ENCODE data around the gene ACTR1B. TPM values are rescaled to one million over a fixed set of nuclear protein-coding genes. Genes with fewer than 3 reads are reported as not detected.
"Not testable (repeated sequence)": the region's sequence is repeated elsewhere in the genome, so short reads cannot be mapped to it uniquely, and the experiment has no call there.

Gene ACTR1B
- total RNA-seq, 4 donors from 2014 or later, result 47.3 to 82.3 (median 78.4) TPM

DNA sequence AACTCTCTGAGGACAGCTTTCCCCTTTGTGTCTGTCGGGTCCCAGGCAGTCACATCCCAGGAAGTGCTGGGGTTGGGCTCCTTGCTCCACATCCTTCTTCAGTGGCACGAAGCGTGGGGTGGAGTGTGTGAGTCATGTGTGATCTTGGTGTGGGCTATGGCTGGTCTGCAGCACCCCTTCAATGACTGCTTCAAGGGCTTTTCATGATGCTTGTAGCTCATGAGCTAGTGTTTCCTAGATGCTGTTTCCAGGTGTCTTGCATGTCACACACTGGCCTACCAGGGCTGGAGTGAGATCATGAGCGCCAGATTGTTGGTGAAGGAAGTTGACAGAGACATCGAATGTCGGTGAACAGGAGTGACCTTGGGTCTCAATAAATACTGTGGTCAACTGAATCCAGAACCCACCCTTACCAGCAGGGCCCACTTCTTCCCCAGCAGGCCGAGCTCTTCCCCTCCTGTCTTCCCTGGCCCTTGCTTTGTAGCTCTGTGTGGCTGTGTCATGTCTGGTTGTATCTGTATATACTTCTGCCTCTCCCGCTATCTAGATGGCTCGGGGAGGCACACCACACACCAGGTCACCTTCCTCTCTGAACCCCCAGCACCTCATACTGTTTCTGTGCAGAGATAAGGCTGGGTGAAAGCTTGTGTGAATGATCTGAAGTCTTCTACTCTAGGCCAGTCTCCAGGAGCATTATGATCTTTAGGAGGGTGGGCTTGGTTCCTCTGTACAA is 9.5 kb upstream of the ACTR1B start:
- no peak overlapping the region for H3K4me3 ChIP-seq (ENCODE audit: low read depth, poor library complexity, severe bottlenecking)
- DNase-seq (ENCODE audit: low spot score in 2 of 2), result no peak
- intact Hi-C loops (cut with DNase I; ENCODE audit: low total_unique reads), result no loop called here
- 87 to 90% methylated on average over 9 of the region's 9 CpGs for WGBS, 2 donors
- TF ChIP-seq CTCF (IDR thresholded peaks at IDR 0.05) (no peak), POLR2A (IDR thresholded peaks at IDR 0.05) (no peak)

DNA sequence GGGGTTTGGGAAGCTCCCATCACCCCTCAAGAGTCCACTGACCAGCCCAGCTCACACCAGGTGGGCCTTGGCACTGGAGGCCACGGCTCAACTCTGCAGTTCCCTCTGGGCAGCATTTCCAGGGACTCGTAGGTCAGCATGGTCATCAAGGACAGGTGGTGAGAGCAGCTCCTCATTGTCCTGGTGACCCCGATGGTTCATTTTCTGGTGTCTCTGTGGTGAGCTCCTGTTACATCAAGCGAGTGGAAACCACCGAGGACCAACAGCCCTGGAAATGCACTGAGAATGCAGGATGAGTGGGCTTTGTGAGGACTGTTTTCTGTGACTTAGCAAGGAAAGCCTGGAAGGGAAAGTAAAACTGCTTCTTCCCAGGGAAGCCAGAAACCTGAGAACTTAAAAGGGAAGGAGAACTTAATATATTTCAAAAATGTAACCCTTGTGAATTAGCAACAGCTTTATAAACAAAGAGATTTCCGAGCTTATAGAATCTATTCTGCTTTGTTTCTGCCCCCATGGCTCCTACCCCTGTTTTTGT is 8.8 kb upstream of the ACTR1B start:
- H3K4me3 ChIP-seq (ENCODE audit: low read depth, poor library complexity, severe bottlenecking); intact Hi-C loops (cut with DNase I; ENCODE audit: low total_unique reads); DNase-seq (ENCODE audit: low spot score in 2 of 2): not testable (repeated sequence)
- 90 to 95% methylated on average over 5 to 6 of the region's 6 CpGs for WGBS, 2 donors

- TF ChIP-seq POLR2A (IDR thresholded peaks at IDR 0.05) (no peak), CTCF (IDR thresholded peaks at IDR 0.05) (no peak)
- DNase-seq (ENCODE audit: low spot score in 2 of 2), result no peak
- no peak overlapping the region for H3K4me3 ChIP-seq (ENCODE audit: low read depth, poor library complexity, severe bottlenecking)
- intact Hi-C loops (cut with DNase I; ENCODE audit: low total_unique reads), result no loop called here
- 93 to 95% methylated on average over 7 of the region's 7 CpGs for WGBS, 2 donors
Observed at GRCh38 chr2:97671526-97671925, 7.7 kb upstream of the ACTR1B start.

GRCh38 chr2:97670471-97670870 is 6.6 kb upstream of the ACTR1B start:
- 85 to 100% methylated on average over 1 of the region's 1 CpG for WGBS, 2 donors
- DNase-seq (ENCODE audit: low spot score in 2 of 2), result no peak
- H3K4me3 ChIP-seq (ENCODE audit: low read depth, poor library complexity, severe bottlenecking), result no peak overlapping the region
- TF ChIP-seq CTCF (IDR thresholded peaks at IDR 0.05), result no peak
- TF ChIP-seq POLR2A (IDR thresholded peaks at IDR 0.05), result no peak
- intact Hi-C loops (cut with DNase I; ENCODE audit: low total_unique reads), result no loop called here

DNA sequence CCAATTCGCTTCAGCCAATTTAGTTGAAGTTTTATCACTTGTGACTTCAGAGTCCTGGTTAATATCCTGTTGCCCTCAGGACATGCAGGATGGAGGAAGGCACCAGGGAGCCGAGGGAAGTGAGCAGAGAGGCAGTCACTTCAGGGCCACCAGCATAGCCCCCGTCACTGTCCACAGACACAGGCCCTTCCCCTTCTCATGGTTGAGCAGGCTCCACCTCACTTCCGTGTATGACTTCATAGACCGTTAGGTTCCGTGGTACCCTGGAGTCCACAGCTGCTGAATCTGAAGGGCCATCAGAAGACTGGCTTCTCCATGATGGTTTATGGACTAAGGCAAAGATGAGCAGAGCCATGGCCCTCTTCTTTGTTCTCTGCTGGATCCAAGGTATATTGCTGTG is 5.6 kb upstream of the ACTR1B start, which contains the start of gene C2orf92:
Gene C2orf92, plus strand, starts transcription at position 266 of the 400 bp plus-strand sequence. Its CDS starts 76 bp downstream, at position 342.
- DNase-seq (ENCODE audit: low spot score in 2 of 2), result no peak
- intact Hi-C loops (cut with DNase I; ENCODE audit: low total_unique reads), result loop anchor here (5.0 kb wide), 1 partner anchor 1427 kb away; no protein-coding TSS in a partner anchor
- no peak within 1 kb of the TSS for H3K4me3 ChIP-seq (ENCODE audit: low read depth, poor library complexity, severe bottlenecking)
- 93% methylated on average over 6 of the region's 6 CpGs for WGBS, 2 donors
- no peak for TF ChIP-seq CTCF (IDR thresholded peaks at IDR 0.05)
- no peak for TF ChIP-seq POLR2A (IDR thresholded peaks at IDR 0.05)

GRCh38 chr2:97664636-97664970 is 759 bp upstream of the ACTR1B start:
- TF ChIP-seq POLR2A (IDR thresholded peaks at IDR 0.05) (no peak), CTCF (IDR thresholded peaks at IDR 0.05) (no peak)
- intact Hi-C loops (cut with DNase I; ENCODE audit: low total_unique reads), result no loop called here
- peak overlapping the region; percentile 59 for H3K4me3 ChIP-seq (ENCODE audit: low read depth, poor library complexity, severe bottlenecking)
- WGBS, 2 donors, result 5% methylated on average over 21 of the region's 21 CpGs
- no peak for DNase-seq (ENCODE audit: low spot score in 2 of 2)

Measured in lower leg skin (tissue), 4 donors.